Astrocyte of the cerebellum (primary cell): Measurements from ENCODE around the gene S100A16.

Source experiments
- DNase-seq: peaks from one replicate; pipeline ENCODE4 v3.0.0-alpha.2; 2011; ENCODE audit warnings: low read depth
- H3K4me3 ChIP-seq: 2 replicates; pipeline ENCODE4 v1.5.1; 2011; ENCODE audit warnings: mild to moderate bottlenecking, low read depth, low read length, moderate library complexity
- in situ Hi-C: cut with HindIII; loops from 2 replicates; pipeline ENCODE4 v1.10.0; 2017; ENCODE audit warnings: low sequenced_read_pairs
- TF ChIP-seq, protein P1 (sequence below): IDR thresholded peaks from 2 replicates; pipeline ENCODE4 v1.5.1; 2012; ENCODE audit warnings: low read length, low read depth, moderate library complexity, mild to moderate bottlenecking; ENCODE audit errors: missing control alignments

S100A16 gene

DNA sequence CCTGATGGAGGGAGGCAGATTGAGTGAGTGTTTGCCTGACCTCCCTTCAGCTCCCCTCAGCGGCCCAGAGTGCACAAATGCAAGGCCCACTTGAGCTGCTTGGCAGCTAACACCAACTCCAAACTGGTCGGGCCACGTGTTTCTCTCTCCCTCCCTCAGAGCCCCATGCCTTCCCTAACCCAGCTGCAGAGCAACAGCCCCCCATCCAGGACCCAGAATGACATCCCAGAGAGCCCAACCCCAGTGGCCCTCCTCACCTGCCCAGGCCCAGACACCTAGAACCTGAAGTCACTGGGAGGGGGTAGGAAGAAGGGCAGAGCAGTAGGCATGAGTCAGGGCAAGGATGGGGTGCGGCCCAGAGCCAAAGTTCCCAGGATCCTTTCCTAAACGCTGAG lies 4.0 kb upstream of the S100A16 start:
- no peak overlapping the region for H3K4me3 ChIP-seq
- no peak for DNase-seq
- in situ Hi-C loops, result no loop called here
- TF ChIP-seq, protein P1, sequence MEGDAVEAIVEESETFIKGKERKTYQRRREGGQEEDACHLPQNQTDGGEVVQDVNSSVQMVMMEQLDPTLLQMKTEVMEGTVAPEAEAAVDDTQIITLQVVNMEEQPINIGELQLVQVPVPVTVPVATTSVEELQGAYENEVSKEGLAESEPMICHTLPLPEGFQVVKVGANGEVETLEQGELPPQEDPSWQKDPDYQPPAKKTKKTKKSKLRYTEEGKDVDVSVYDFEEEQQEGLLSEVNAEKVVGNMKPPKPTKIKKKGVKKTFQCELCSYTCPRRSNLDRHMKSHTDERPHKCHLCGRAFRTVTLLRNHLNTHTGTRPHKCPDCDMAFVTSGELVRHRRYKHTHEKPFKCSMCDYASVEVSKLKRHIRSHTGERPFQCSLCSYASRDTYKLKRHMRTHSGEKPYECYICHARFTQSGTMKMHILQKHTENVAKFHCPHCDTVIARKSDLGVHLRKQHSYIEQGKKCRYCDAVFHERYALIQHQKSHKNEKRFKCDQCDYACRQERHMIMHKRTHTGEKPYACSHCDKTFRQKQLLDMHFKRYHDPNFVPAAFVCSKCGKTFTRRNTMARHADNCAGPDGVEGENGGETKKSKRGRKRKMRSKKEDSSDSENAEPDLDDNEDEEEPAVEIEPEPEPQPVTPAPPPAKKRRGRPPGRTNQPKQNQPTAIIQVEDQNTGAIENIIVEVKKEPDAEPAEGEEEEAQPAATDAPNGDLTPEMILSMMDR, result no peak

DNA sequence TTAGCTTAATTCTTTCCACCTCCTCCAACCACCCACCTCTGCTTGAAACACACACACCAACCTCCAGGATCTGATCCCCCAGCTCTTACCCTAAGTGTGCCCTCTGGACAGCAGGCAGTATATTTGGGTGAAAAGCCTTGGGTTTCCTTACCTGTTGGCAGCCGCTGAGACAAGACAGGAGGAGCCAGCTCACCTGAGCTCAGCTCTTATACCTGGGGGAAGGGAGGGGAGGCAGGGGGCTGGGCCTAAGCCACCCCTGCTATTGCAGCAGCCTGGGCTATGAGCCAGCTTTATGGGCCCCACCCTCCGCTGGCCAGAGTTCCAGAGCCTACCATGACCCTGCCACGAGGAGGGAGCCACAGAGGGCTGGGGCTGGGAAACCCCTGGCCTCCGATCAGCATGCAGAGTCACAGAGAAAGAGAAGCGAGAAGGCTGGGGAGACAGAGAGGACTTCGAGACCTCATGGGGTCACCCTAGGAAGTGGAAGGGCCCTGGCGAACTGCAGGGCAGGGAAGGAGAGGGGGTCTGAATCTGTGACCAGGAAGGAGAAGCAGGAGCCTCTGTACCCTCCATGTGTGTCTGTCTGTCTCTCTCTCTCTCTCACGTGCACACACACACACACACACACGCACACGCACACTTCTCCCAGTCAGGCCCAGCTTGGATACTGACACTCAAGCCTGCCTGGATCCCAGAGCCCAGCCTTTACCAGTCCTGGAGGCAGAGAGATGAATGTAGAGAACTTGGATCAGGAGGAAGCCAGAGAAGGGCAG lies 3.4 kb upstream of the S100A16 start, which contains the start of gene S100A14:
Gene S100A14 (minus strand): TSS at position 182 of the 773 bp plus-strand sequence. CDS start 467 bp downstream, outside the sequence.
- H3K4me3 ChIP-seq, result no peak within 1 kb of the TSS
- DNase-seq, result no peak
- TF ChIP-seq, protein P1, result no peak
- in situ Hi-C loops, result no loop called here

DNA sequence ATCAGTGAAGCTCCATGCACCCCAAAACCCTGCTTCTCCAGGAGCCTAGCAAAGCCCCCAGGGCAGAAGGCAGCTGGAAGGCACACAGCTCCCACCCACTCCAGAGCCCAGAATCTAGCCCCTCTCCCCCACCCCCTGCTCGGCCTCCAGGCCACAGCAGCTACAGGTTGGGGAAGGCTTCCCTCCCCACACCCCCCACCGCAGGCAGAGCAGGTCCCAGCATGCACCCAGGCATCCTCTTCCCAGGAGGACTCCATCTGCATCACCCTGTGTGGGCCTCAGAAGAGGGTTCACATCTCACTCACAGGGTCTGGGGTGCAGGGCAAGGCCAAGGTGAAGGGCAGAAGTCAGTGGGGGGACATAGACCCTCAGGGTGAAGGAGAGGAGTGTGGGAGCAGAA lies 2.5 kb upstream of the S100A16 start:
- TF ChIP-seq, protein P1, result no peak
- in situ Hi-C loops, result no loop called here
- H3K4me3 ChIP-seq, result no peak overlapping the region
- DNase-seq, result no peak

DNA sequence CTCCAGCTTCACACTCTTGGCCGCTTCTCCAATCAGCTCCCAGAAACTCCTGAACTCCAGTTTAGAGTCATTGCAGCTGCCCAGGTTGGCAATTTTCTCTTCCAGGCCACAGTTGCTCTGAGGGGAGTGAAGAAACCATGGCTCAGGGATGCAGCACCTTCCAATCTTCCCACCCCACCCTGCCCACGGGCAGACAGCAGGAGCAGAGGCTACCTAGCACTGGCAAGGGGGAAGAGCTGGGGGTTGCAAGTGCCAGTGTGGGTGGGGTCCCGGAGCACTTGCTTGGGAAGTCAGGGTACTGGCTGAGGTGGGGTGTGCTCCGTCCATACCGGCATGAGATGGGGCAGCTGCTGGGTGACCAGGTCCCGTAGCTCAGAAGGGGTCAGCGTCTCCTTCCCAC lies 2.0 kb upstream of the S100A16 start:
- TF ChIP-seq, protein P1, result no peak
- no peak for DNase-seq
- no peak overlapping the region for H3K4me3 ChIP-seq
- in situ Hi-C loops, result no loop called here

DNA sequence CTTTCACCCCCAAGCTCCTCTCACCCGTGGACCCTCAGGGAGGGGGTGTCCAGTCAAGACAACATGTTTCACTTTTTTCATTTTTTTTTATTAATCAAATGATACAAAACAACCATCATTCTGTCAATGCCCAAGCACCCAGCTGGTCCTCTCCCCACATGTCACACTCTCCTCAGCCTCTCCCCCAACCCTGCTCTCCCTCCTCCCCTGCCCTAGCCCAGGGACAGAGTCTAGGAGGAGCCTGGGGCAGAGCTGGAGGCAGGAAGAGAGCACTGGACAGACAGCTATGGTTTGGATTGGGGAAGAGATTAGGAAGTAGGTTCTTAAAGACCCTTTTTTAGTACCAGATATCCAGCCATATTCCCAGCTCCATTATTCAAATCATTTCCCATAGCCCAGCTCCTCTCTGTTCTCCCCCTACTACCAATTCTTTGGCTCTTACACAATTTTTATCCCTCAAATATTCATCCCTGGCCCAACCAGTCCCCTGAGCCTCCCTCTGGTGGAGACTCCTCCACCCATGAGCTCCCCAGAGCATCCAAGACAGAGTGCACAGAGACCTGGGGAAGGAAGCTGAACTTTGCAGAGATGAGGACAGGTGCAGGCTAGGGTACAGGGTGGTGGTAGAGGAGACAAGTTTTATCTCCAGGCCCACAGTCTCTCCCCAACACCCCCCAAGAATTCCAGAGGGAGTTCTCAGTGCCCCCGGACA lies 1.4 kb upstream of the S100A16 start:
- H3K4me3 ChIP-seq, result no peak overlapping the region
- in situ Hi-C loops, result no loop called here
- DNase-seq, result no peak
- TF ChIP-seq, protein P1, result peak; percentile 26

DNA sequence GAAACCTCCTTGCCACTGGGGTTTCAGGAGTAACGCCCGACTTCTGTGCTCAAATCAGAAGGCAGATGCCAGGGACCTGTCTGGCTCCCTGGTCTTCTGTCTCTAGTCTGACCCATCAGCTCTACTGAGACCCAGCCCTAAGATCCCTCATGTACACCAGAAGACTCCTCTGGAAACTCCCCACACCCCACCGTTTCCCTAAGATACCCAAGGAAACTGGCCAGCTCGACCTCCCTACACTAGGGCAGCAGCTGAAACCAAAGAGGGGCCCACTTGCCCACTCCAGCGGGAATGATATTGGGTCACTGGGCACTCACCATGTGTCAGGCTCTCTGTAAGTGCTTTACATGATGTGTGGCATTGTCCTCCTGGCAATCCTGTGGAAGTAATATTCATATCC lies 469 bp upstream of the S100A16 start:
- in situ Hi-C loops, result no loop called here
- DNase-seq, result no peak
- H3K4me3 ChIP-seq, result peak overlapping the region; percentile 72
- TF ChIP-seq, protein P1, result no peak
